ENCODE measurements around the gene PRPF19.

GRCh38 chr11:60928563-60929001, 22.2 kb upstream of the PRPF19 start:
- TF ChIP-seq CTCF (IDR thresholded peaks at IDR 0.05; ENCODE audit: low read depth, low read length, poor library complexity, severe bottlenecking) (no peak), EZH2phosphoT487 (IDR thresholded peaks at IDR 0.05; ENCODE audit: borderline replicate concordance, low read length) (no peak)
